ENCODE results near the gene MAD2L2. TPM values are rescaled to one million over a fixed set of nuclear protein-coding genes. Genes with fewer than 3 reads are reported as not detected.

MAD2L2 gene
- total RNA-seq, 6 experiments from 2014 or later = 18.0 to 66.4 (median 29.7) TPM

DNA sequence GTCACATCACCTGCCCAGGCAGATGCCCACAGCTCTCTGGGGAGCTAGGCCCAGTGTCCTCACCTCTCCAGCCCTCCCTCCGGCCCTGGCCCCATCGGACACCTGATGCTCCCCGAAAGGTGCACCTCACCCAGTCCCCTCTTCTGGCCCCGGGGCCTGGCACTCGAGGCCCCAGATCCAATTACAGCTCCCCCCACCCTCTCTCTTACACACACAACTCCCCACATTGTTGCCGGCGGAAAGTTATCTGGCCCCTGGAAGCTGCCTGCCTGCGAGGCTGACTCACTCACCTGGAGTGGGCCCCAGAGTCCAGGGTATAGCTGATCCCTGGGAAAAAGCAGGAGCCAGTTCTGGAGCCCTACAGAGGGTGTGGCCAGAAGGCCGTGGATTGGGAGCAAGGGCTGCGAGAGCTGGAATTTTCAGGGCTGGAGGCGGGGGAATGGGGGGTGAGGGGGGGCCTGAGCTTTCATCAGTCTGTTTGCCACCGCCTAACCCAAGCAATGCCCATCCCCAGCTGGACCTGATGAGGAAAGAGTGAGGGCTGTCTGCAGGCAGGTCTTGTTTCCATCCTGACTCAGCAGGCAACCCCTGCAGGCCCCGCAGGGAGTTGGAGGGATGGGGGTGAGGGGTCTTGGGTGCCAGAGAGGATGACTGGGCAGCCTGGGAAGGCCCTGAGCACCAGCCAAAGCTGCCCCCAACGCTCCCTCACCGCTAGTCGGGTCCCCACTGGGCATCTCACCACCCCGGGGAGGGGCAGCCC is 27.7 kb downstream of the MAD2L2 start:
- no peak overlapping the region for H3K4me3 ChIP-seq
- DNase-seq (peak in 1 of 3 donors; percentile 65), ATAC-seq (peak in 1 of 4 donors; percentile 11)
- H3K36me3 ChIP-seq = no peaks in the 10 kb centered on the region
- intact Hi-C loops (cut with DNase I) = loop anchor here (5.0 kb wide), 2 partner anchors 59 to 69 kb away; no protein-coding TSS in a partner anchor
- TF ChIP-seq, protein P1, sequence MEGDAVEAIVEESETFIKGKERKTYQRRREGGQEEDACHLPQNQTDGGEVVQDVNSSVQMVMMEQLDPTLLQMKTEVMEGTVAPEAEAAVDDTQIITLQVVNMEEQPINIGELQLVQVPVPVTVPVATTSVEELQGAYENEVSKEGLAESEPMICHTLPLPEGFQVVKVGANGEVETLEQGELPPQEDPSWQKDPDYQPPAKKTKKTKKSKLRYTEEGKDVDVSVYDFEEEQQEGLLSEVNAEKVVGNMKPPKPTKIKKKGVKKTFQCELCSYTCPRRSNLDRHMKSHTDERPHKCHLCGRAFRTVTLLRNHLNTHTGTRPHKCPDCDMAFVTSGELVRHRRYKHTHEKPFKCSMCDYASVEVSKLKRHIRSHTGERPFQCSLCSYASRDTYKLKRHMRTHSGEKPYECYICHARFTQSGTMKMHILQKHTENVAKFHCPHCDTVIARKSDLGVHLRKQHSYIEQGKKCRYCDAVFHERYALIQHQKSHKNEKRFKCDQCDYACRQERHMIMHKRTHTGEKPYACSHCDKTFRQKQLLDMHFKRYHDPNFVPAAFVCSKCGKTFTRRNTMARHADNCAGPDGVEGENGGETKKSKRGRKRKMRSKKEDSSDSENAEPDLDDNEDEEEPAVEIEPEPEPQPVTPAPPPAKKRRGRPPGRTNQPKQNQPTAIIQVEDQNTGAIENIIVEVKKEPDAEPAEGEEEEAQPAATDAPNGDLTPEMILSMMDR (IDR thresholded peaks at IDR 0.05) = no peak
- no peak for TF ChIP-seq POLR2A (IDR thresholded peaks at IDR 0.05)
- H3K4me1 ChIP-seq = peaks cover 0 to 24% (median 5%) of the 10 kb centered on the region in 4 donors
- H3K27me3 ChIP-seq = no peaks in the 10 kb centered on the region
- H3K27ac ChIP-seq = no peak overlapping the region
- no peaks in the 10 kb centered on the region for H3K9me3 ChIP-seq
- whole genome bisulfite sequencing (ENCODE audit: insufficient coverage, low coverage, low lambda C conversion rate, missing lambda C conversion rate) = 44% methylated on average over 3 of the region's 17 CpGs

DNA sequence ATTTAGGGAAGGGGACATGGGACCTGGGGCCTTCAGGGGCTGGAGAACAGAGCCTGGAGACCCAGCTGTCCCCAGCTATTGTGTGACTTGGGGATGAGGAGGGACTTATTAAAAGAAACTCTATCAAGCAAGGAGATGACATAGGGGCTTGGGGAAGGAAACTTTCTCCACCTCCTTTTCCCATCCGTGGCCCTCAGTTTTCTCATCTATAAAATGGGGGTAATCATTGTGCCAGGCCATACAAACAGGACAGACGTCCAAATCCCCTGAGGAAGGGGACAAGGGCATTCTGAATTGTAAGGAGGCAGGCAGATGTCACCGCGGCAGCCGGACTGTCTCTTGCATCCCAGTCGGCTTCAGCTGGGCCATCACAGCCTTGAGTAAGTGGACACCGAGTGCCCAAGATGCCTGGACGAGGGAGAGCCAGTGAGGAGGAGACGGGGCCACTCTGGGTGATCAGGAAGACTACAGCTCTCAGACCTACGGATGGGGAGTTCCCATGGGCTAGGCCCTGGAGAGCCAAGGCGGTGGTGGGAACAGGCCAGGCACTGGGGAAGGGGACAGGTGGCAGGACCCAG is 28.7 kb downstream of the MAD2L2 start:
- DNase-seq (no peak), ATAC-seq (no peak)
- TF ChIP-seq, protein P1 (IDR thresholded peaks at IDR 0.05) = no peak
- no peak for TF ChIP-seq POLR2A (IDR thresholded peaks at IDR 0.05)
- no peaks in the 10 kb centered on the region for H3K9me3 ChIP-seq
- H3K27me3 ChIP-seq = no peaks in the 10 kb centered on the region
- no peak overlapping the region for H3K4me3 ChIP-seq
- H3K4me1 ChIP-seq = peaks cover 0 to 24% (median 5%) of the 10 kb centered on the region in 4 donors
- no peak overlapping the region for H3K27ac ChIP-seq
- WGBS (ENCODE audit: insufficient coverage, low coverage, low lambda C conversion rate, missing lambda C conversion rate) = 50% methylated on average over 1 of the region's 11 CpGs
- H3K36me3 ChIP-seq = no peaks in the 10 kb centered on the region
- intact Hi-C loops (cut with DNase I) = loop anchor here (5.0 kb wide), 2 partner anchors 60 to 70 kb away; no protein-coding TSS in a partner anchor

DNA sequence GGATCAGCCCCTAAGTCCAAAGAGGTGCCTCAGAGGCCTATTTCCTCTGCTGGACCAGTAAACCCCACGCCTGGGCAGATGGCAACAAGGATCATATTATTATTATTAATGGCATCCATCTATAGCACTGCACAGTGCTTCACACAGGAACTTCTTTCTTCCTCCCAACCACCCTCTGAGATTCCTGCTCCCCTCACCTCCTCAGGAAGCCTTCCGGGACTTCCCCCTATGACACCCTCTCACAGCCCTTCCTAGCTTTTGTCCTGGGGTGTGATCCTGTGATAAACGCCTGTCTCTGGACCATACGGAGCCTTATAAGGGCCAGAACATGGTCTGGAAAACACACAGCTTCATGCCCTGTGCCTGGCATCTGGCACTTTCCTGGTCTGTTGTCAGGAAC is 29.9 kb downstream of the MAD2L2 start:
- ATAC-seq (no peak), DNase-seq (no peak)
- H3K27ac ChIP-seq = no peak overlapping the region
- TF ChIP-seq POLR2A (IDR thresholded peaks at IDR 0.05) = no peak
- TF ChIP-seq, protein P1 (IDR thresholded peaks at IDR 0.05) = no peak
- WGBS (ENCODE audit: insufficient coverage, low coverage, low lambda C conversion rate, missing lambda C conversion rate) = 62% methylated on average over 4 of the region's 4 CpGs
- no peaks in the 10 kb centered on the region for H3K9me3 ChIP-seq
- peaks cover 0 to 24% (median 5%) of the 10 kb centered on the region in 4 donors for H3K4me1 ChIP-seq
- H3K36me3 ChIP-seq = no peaks in the 10 kb centered on the region
- H3K4me3 ChIP-seq = no peak overlapping the region
- intact Hi-C loops (cut with DNase I) = loop anchor here (5.0 kb wide), 2 partner anchors 61 to 71 kb away; no protein-coding TSS in a partner anchor
- no peaks in the 10 kb centered on the region for H3K27me3 ChIP-seq

DNA sequence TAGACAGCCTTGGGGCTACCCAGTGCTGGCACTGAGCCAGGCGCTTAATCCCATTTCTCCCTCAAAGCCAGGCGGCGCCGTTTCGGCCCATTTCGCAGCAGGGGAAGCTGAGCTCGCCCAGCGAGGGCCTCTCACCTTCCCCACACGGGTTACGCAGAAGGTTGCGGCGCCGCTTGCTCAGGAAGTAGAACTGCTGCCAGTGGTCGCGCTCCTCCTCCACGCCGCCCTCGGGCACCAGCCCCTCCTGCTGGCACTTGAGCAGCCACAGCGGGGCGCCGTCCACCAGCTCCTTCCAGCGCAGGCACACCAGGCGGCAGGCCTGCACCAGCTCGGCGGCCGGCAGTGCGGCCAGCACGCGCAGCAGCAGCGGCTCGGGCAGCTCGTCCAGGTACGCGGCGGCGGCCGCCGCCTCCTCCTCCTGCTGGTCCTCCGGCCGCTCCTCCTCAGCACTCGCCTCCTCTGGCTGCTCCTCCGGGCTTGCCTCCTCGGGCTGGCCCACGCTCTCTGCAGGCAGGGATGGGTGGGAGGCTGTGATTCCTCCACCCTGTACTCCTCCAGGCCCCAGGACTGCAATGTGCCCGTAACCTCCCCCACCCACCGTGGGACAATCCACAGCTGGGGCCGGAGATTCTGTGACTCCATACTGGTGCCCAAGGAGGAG is 30.5 kb downstream of the MAD2L2 start:
- Histone ChIP-seq H3K36me3 (no peaks in the 10 kb centered on the region), H3K4me1 (peaks cover 0 to 22% (median 5%) of the 10 kb centered on the region in 4 donors), H3K27me3 (no peaks in the 10 kb centered on the region), H3K9me3 (no peaks in the 10 kb centered on the region), H3K4me3 (peak overlapping the region; percentile 3 to 52 (median 40)), H3K27ac (peak overlapping the region; percentile 31 to 66 (median 61))
- TF ChIP-seq, protein P1 (IDR thresholded peaks at IDR 0.05) = peak; percentile 91 to 95 (median 92)
- peak; percentile 42 for TF ChIP-seq POLR2A (IDR thresholded peaks at IDR 0.05)
- 0% methylated on average over 3 of the region's 47 CpGs for WGBS (ENCODE audit: insufficient coverage, low coverage, low lambda C conversion rate, missing lambda C conversion rate)
- ATAC-seq (peak; percentile 72 to 85 (median 80)), DNase-seq (peak; percentile 93 to 94 (median 93))
- intact Hi-C loops (cut with DNase I) = loop anchor here (5.0 kb wide), 2 partner anchors 62 to 72 kb away; no protein-coding TSS in a partner anchor

Data from right lobe of liver (tissue), 6 donors.